ENCODE results near the gene ALOX12B.
"Not testable (repeated sequence)": the region's sequence is repeated elsewhere in the genome, so short reads cannot be mapped to it uniquely, and the experiment has no call there.

ALOX12B gene

DNA sequence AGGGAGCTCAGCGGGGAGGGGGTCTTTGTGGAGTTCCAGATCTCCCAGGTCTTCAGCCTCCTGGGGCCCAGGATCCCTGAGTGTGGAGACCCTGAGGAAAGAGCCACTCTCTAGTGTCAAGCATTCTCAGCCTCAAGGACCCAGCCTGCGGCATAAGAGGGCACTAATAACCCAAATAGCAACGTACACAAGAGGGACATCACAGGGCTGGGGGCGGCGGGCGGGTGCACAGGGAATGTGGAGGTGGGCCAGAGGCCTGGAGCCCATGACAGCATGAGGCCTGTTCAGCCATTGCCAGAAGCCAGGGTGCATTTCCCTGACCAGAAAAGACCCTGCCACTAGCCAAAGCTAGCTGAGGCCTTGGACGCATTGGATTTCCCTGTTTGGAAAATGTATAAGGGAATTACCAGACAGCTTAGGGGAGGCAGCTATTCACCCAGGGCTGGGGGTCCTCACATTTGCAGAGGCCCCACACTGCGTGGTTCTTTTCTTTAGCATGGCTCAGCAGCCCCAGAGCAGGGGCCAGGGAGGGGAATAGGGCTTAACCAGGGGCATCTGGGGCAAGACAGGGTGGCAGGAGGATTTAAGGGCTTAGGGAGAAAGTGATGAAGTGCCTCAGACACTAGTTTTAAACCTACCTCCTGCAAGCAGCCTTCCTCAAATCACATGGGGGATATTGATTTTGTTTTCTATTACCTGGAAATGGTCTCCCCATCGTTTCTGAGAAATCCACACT lies 62.2 kb downstream of the ALOX12B start:
- no peak overlapping the region for H3K4me3 ChIP-seq (ENCODE audit: low read depth, low read length)
- H3K36me3 ChIP-seq, result no peaks in the 10 kb centered on the region
- no peak for DNase-seq
- H3K27me3 ChIP-seq, result no peaks in the 10 kb centered on the region
- H3K4me1 ChIP-seq, result no peaks in the 10 kb centered on the region
- TF ChIP-seq, protein P1, sequence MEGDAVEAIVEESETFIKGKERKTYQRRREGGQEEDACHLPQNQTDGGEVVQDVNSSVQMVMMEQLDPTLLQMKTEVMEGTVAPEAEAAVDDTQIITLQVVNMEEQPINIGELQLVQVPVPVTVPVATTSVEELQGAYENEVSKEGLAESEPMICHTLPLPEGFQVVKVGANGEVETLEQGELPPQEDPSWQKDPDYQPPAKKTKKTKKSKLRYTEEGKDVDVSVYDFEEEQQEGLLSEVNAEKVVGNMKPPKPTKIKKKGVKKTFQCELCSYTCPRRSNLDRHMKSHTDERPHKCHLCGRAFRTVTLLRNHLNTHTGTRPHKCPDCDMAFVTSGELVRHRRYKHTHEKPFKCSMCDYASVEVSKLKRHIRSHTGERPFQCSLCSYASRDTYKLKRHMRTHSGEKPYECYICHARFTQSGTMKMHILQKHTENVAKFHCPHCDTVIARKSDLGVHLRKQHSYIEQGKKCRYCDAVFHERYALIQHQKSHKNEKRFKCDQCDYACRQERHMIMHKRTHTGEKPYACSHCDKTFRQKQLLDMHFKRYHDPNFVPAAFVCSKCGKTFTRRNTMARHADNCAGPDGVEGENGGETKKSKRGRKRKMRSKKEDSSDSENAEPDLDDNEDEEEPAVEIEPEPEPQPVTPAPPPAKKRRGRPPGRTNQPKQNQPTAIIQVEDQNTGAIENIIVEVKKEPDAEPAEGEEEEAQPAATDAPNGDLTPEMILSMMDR (IDR thresholded peaks at IDR 0.05; ENCODE audit: low read depth, low read length), result no peak
- H3K9me3 ChIP-seq, result no peaks in the 10 kb centered on the region

GRCh38 chr17:8024161-8024560 lies 63.4 kb downstream of the ALOX12B start:
- H3K36me3 ChIP-seq, result not testable (repeated sequence)

More at GRCh38 chr17:8024161-8024560, 63.4 kb downstream of the ALOX12B start:
- not testable (repeated sequence) for H3K9me3 ChIP-seq; DNase-seq; H3K4me3 ChIP-seq (ENCODE audit: low read depth, low read length); H3K4me1 ChIP-seq; H3K27me3 ChIP-seq
